Transverse colon (tissue), 4 donors: ENCODE measurements around the gene SMPD2.

Experiments
- CTCF ChIP-seq, 5 experiments: fragments of 200-600 bp in 3 of 5; fragments of 450-650 bp in 2 of 5; sonication (generic) in 3 of 5; IDR thresholded peaks; 1 replicate in 2 of 5; 2 replicates in 3 of 5; pipeline ENCODE4 v1.5.1; 2016 to 2017; ENCODE audit warnings: antibody characterized with exemption in 5 of 5, inconsistent platforms in 3 of 5, mild to moderate bottlenecking in 2 of 5, moderate library complexity in 1 of 5
- EP300 ChIP-seq: sonication (generic); formaldehyde crosslinking; IDR thresholded peaks from one replicate; pipeline ENCODE4 v1.6.1; 2017; ENCODE audit warnings: antibody characterized with exemption, low read depth
- POLR2A ChIP-seq: fragments of 450-650 bp; IDR thresholded peaks from one replicate; pipeline ENCODE4 v1.6.1; 2016; ENCODE audit warnings: antibody characterized with exemption, mild to moderate bottlenecking, moderate library complexity
- POLR2AphosphoS5 ChIP-seq, 3 donors: sonication (generic); formaldehyde crosslinking; IDR thresholded peaks; one replicate each; pipeline ENCODE4 v1.6.1; 2016; ENCODE audit warnings: antibody characterized with exemption in 3 of 3

- no peak for TF ChIP-seq CTCF (IDR thresholded peaks at IDR 0.05)
- no peak for TF ChIP-seq EP300
- no peak for TF ChIP-seq POLR2AphosphoS5 (IDR thresholded peaks at IDR 0.05)
- no peak for TF ChIP-seq POLR2A
Measured at GRCh38 chr6:109445382-109445781, 4.9 kb downstream of the SMPD2 start.
